GM12878 (cell line): ENCODE data around the gene MDFI. TPM values are rescaled to one million over a fixed set of nuclear protein-coding genes. Genes with fewer than 3 reads are reported as not detected.

Experiments
- ATAC-seq: fragments of 200-7000 bp; cut with Tn5 transposase; 3 replicates; pipeline ENCODE4 v1.9.1; 2020; ENCODE audit warnings: mild to moderate bottlenecking, moderate library complexity
- BruUV-seq: library from RNA; stranded (reverse); fragments of 400-500 nt; replicated peaks from 2 replicates; lab custom pipeline; 2021; lab: Mats Ljungman, UMichigan
- CTCF ChIA-PET: fragments of 300-600 bp; sonication (Branson Sonifier 250); formaldehyde crosslinking; extraction: SDS; loops from one replicate; lab custom pipeline; 2021; ENCODE audit warnings: inconsistent platforms; lab: Yijun Ruan, JAX
- POLR2A ChIA-PET: fragments of 350-600 bp; formaldehyde crosslinking; extraction: SDS; loops from one replicate; lab custom pipeline; 2021; ENCODE audit warnings: inconsistent platforms; lab: Charles Lee
- RAD21 ChIA-PET: fragments of 300-600 bp; sonication (Branson Sonifier 250); formaldehyde crosslinking; loops from one replicate; lab custom pipeline; 2023; ENCODE audit warnings: antibody characterized with exemption; ENCODE audit not compliant: unreplicated experiment; lab: Charles Lee
- SMC1A ChIA-PET: fragments of 300-600 bp; sonication (Branson Sonifier 250); formaldehyde crosslinking; loops from one replicate; lab custom pipeline; 2023; ENCODE audit not compliant: unreplicated experiment, uncharacterized antibody; lab: Charles Lee
- DNase-seq: peaks from one replicate; pipeline ENCODE4 v3.0.0-alpha.2; 2011; ENCODE audit warnings: low read depth, low spot score
- FAIRE-seq: peaks from 3 replicates; lab custom pipeline; 2011; peaks lifted over from hg19 to GRCh38; lab: Jason Lieb, UNC
- H2AFZ ChIP-seq: 2 replicates; pipeline ENCODE4 v1.6.0; 2011; ENCODE audit warnings: low read depth, low read length, control low read depth; ENCODE audit not compliant: control insufficient read depth
- H3K27ac ChIP-seq: 2 replicates; pipeline ENCODE4 v1.5.1; 2011; ENCODE audit warnings: control low read depth; ENCODE audit not compliant: control insufficient read depth, insufficient read depth
- H3K27me3 ChIP-seq, 2 experiments: replicated peaks in 1 of 2; 2 replicates each; pipeline versions ENCODE4 v1.6.0 to v1.6.1; 2011; ENCODE audit warnings: low read length in 1 of 2; ENCODE audit not compliant: control insufficient read depth in 2 of 2, insufficient read depth in 2 of 2
- H3K36me3 ChIP-seq, 2 experiments: 2 replicates each; pipeline ENCODE4 v1.5.1; 2011; ENCODE audit warnings: low read length in 1 of 2; ENCODE audit not compliant: control insufficient read depth in 2 of 2, insufficient read depth in 2 of 2
- H3K4me1 ChIP-seq: 2 replicates; pipeline ENCODE4 v1.6.1; 2011; ENCODE audit warnings: mild to moderate bottlenecking, low read length, moderate library complexity, mixed read lengths; ENCODE audit not compliant: control insufficient read depth, insufficient read depth
- H3K4me2 ChIP-seq: 2 replicates; pipeline ENCODE4 v1.6.0; 2011; ENCODE audit warnings: control low read depth; ENCODE audit not compliant: control insufficient read depth, insufficient read depth
- H3K4me3 ChIP-seq: fragments of 200-600 bp; sonication (generic); 2 replicates; pipeline ENCODE4 v1.5.1; 2016
- H3K79me2 ChIP-seq: 2 replicates; pipeline ENCODE4 v1.6.0; 2011; ENCODE audit warnings: low read length; ENCODE audit not compliant: control insufficient read depth, insufficient read depth
- H3K9ac ChIP-seq: 2 replicates; pipeline ENCODE4 v1.8.0; 2011; ENCODE audit warnings: low read length, control low read depth, mixed read lengths; ENCODE audit not compliant: control insufficient read depth, insufficient read depth
- H3K9me3 ChIP-seq: replicated peaks from 3 replicates; pipeline ENCODE4 v1.5.1; 2011; ENCODE audit warnings: mild to moderate bottlenecking, low read length; ENCODE audit not compliant: control insufficient read depth, insufficient read depth
- H4K20me1 ChIP-seq: 2 replicates; pipeline ENCODE4 v1.6.0; 2011; ENCODE audit not compliant: control insufficient read depth, insufficient read depth
- ESRRA ChIP-seq: IDR thresholded peaks from 2 replicates; pipeline ENCODE4 v1.6.1; 2012; ENCODE audit warnings: mild to moderate bottlenecking, low read length, improper control_type of control experiment
- NFIC ChIP-seq: IDR thresholded peaks from 2 replicates; pipeline ENCODE4 v1.6.1; 2012; ENCODE audit warnings: low read depth, mild to moderate bottlenecking, inconsistent platforms, low read length, moderate library complexity
- NR2C1 ChIP-seq: fragments of 450-650 bp; IDR thresholded peaks from 2 replicates; pipeline ENCODE4 v1.6.1; 2017; ENCODE audit warnings: antibody characterized with exemption, mild to moderate bottlenecking, moderate library complexity
- RAD21 ChIP-seq: IDR thresholded peaks from 2 replicates; pipeline ENCODE4 v1.6.1; 2011; ENCODE audit warnings: mild to moderate bottlenecking, low read depth, low read length, moderate library complexity; ENCODE audit not compliant: insufficient read depth
- SIN3A ChIP-seq: IDR thresholded peaks from 2 replicates; pipeline ENCODE4 v1.6.1; 2012; ENCODE audit warnings: low read depth, low read length, improper control_type of control experiment
- SMAD5 ChIP-seq: IDR thresholded peaks from 2 replicates; pipeline ENCODE4 v1.6.1; 2016; ENCODE audit warnings: antibody characterized with exemption, low read depth
- USF2 ChIP-seq: IDR thresholded peaks from 2 replicates; pipeline ENCODE4 v1.6.1; 2011; ENCODE audit warnings: low read depth, low read length, improper control_type of control experiment, borderline replicate concordance
- YBX1 ChIP-seq: fragments of 450-650 bp; IDR thresholded peaks from 2 replicates; pipeline ENCODE4 v1.6.1; 2016; ENCODE audit warnings: antibody characterized with exemption
- WGBS: methylation state at CpG from one replicate; pipeline ENCODE4 v1.1.6; 2016; ENCODE audit warnings: low lambda C conversion rate; ENCODE audit not compliant: insufficient replicate concordance, insufficient coverage; ENCODE audit errors: missing lambda C conversion rate; 5-methylcytosine and 5-hydroxymethylcytosine counted together
- in situ Hi-C: fragments of 300-500 bp; cut with MboI; formaldehyde crosslinking; loops from 9 replicates; pipeline ENCODE4 v1.14.3; 2018; ENCODE audit warnings: mixed read lengths
- intact Hi-C: fragments of 100-400 bp; cut with micrococcal nuclease; formaldehyde crosslinking; loops from one replicate; pipeline ENCODE4 v1.14.2; 2022; ENCODE audit not compliant: unreplicated experiment
- polyA plus RNA-seq, 11 experiments: library from polyadenylated mRNA; depleted of rRNA in 4 of 11; unstranded in 6 of 11; stranded (reverse) in 5 of 11; fragments of >200 nt; fragmentation: Nextera tagmentation in 4 of 11; fragmentation: Illumina TruSeq in 1 of 11; extraction: Ambion mirVana in 4 of 11; extraction: Trizol in 1 of 11; gene quantifications; 1 replicate in 1 of 11; 2 replicates in 10 of 11; pipeline versions ENCODE4 v1.2.1 to v1.2.3, GENCODE V29; 2011 to 2016; ENCODE audit warnings: inconsistent platforms in 2 of 11, missing spikeins in 2 of 11, low read depth in 1 of 11
- total RNA-seq, 4 experiments: library from RNA; depleted of rRNA in 3 of 4; stranded (reverse); fragments of >200 nt in 3 of 4; fragmentation: Illumina TruSeq in 1 of 4; extraction: Trizol in 1 of 4; gene quantifications; 2 replicates each; pipeline versions ENCODE4 v1.2.1 to v1.2.3, GENCODE V29; 2013 to 2021

Gene MDFI
- total and polyA plus RNA-seq, 10 of the 15 experiments (the other 5 are each of a cell fraction or from before 2014, with no cell fraction given): not detected

DNA sequence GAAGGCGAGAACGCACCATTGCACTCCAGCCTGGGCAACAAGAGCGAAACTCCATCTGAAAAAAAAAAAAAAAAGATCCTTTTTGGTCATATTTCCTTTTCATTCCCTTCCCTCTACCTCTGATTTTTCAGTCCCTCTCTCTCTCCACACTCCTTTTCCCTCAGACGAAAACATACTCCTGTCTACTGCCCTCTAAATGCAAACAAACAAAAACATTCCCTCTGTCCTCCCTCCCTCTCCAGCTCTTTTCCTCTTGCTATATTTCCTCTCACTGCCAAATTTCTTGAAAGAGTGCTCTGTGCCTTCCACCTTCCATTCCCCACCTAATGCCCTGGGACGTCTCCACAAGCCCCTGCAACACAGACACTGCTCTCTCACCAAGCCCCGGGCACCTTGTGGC is 14.9 kb upstream of the MDFI start:
- POLR2A ChIA-PET: interaction anchor here (0.7 kb wide), 1 partner anchor 289 kb away, joined by 4 read pairs; no protein-coding TSS in a partner anchor
- SMC1A ChIA-PET: no interaction called here
- H2AFZ ChIP-seq: no peak overlapping the region
- no peak overlapping the region for H3K4me2 ChIP-seq
- no peaks in the 10 kb centered on the region; a peak in 1 of 4 replicates for H3K27me3 ChIP-seq
- no peak for TF ChIP-seq ESRRA
- TF ChIP-seq SIN3A: no peak
- TF ChIP-seq RAD21: no peak
- no peak for TF ChIP-seq NR2C1
- no peak for TF ChIP-seq YBX1
- TF ChIP-seq NFIC: no peak
- FAIRE-seq (no peak), ATAC-seq (no peak), DNase-seq (no peak)
- 54% methylated on average over 6 of the region's 6 CpGs for WGBS
- H3K4me1 ChIP-seq: peaks cover 6% of the 10 kb centered on the region
- intact Hi-C loops: no loop called here
- no peaks in the 10 kb centered on the region for H3K79me2 ChIP-seq
- BruUV-seq: no TSS peak
- no peak overlapping the region for H3K4me3 ChIP-seq
- RAD21 ChIA-PET: no interaction called here
- CTCF ChIA-PET: interaction anchor here (1.2 kb wide), 1 partner anchor 55 kb away, joined by 3 read pairs; no protein-coding TSS in a partner anchor
- in situ Hi-C loops: no loop called here
- H3K9ac ChIP-seq: no peak overlapping the region
- H3K27ac ChIP-seq: no peak overlapping the region
- no peaks in the 10 kb centered on the region; the same call in 2 of the 3 replicates for H3K9me3 ChIP-seq
- H3K36me3 ChIP-seq: no peaks in the 10 kb centered on the region
- H4K20me1 ChIP-seq: no peaks in the 10 kb centered on the region

DNA sequence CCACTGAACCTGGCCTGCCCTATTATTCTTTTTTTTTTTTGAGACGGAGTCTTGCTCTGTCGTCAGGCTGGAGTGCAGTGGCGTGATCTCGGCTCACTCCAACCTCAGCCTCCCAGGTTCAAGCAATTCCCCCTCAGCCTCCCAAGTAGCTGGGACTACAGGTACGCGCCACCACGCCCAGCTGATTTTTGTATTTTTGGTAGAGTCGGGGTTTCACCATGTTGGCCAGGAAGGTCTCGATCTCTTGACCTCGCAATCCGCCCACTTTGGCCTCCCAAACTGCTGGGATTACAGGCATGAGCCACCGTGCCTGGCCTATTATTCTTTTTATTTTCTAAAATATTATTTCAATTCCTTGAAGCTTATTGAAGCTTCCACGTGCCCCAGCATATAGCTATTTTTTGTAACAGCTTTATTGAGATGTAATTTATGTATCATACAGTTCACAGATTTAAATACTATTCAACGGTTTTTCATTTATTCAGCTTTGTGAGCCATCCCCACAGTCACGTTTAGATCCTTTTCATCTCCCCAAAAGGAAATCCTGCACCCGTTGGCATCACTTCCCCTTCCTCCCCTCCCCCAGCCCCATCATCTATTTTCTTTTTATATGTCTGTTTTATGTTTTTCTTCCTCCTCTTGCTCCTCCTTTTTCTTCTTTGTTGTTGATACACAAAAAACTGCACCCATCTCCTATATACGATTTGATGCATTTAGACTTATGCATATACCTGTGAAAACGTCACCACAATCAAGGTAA is 13.5 kb upstream of the MDFI start:
- Histone ChIP-seq H3K27me3 (no peaks in the 10 kb centered on the region; a peak in 1 of 4 replicates), H3K4me1 (peaks cover 6% of the 10 kb centered on the region), H3K36me3 (no peaks in the 10 kb centered on the region), H2AFZ (no peak overlapping the region), H4K20me1 (no peaks in the 10 kb centered on the region), H3K4me3 (no peak overlapping the region), H3K9ac (no peak overlapping the region), H3K79me2 (no peaks in the 10 kb centered on the region), H3K27ac (no peak overlapping the region), H3K9me3 (no peaks in the 10 kb centered on the region; the same call in 2 of the 3 replicates), H3K4me2 (no peak overlapping the region)
- ChIA-PET POLR2A (no interaction called here), CTCF (interaction anchor here (0.6 to 0.7 kb wide), 3 partner anchors 22 to 201 kb away, joined by 3 read pairs; no protein-coding TSS in a partner anchor), SMC1A (no interaction called here), RAD21 (interaction anchor here (1.3 kb wide), 1 partner anchor 10 kb away, joined by 3 read pairs; no protein-coding TSS in a partner anchor)
- WGBS: 52% methylated on average over 15 of the region's 18 CpGs
- in situ Hi-C loops: no loop called here
- DNase-seq (no peak), FAIRE-seq (no peak), ATAC-seq (no peak)
- intact Hi-C loops: no loop called here
- TF ChIP-seq SMAD5 (no peak), USF2 (no peak)
- BruUV-seq: no TSS peak
